K562 (cell line): ENCODE data around the gene TM7SF3. TPM values are rescaled to one million over a fixed set of nuclear protein-coding genes. Genes with fewer than 3 reads are reported as not detected.

ENCODE experiments used
- CBX5 ChIP-seq: IDR thresholded peaks from 2 replicates; pipeline ENCODE4 v1.6.1; 2014; ENCODE audit warnings: low read depth, borderline replicate concordance
- EGR1 ChIP-seq: fragments of 450-650 bp; conservative IDR thresholded peaks from 2 replicates; pipeline ENCODE4 v1.6.1; 2017; ENCODE audit warnings: mild to moderate bottlenecking
- ESRRA ChIP-seq: fragments of 450-650 bp; IDR thresholded peaks from 2 replicates; pipeline ENCODE4 v1.6.1; 2014; ENCODE audit warnings: low read depth, mild to moderate bottlenecking, moderate library complexity, borderline replicate concordance
- HDAC1 ChIP-seq, 2 experiments: fragments of 450-650 bp; IDR thresholded peaks; 2 replicates each; pipeline ENCODE4 v1.6.1; 2016 to 2017; ENCODE audit warnings: inconsistent platforms in 1 of 2, mild to moderate bottlenecking in 1 of 2, moderate library complexity in 1 of 2
- IRF1 ChIP-seq: sonication (generic); formaldehyde crosslinking; IDR thresholded peaks from 2 replicates; pipeline ENCODE4 v1.8.0; 2022; ENCODE audit warnings: missing genetic modification reagents, mild to moderate bottlenecking, borderline replicate concordance
- MBD1 ChIP-seq: fragments of 250-450 bp; sonication (Bioruptor Pico); IDR thresholded peaks from 2 replicates; pipeline ENCODE4 v1.8.0; 2022; ENCODE audit warnings: inconsistent platforms
- MTA1 ChIP-seq: fragments of 450-650 bp; IDR thresholded peaks from 2 replicates; pipeline ENCODE4 v1.6.1; 2017; ENCODE audit warnings: borderline replicate concordance
- NCOA2 ChIP-seq, 2 experiments: fragments of 450-650 bp; IDR thresholded peaks; 2 replicates each; pipeline ENCODE4 v1.6.1; 2018; ENCODE audit warnings: mild to moderate bottlenecking in 2 of 2, moderate library complexity in 1 of 2; ENCODE audit not compliant: partially characterized antibody in 2 of 2
- NFIX ChIP-seq: fragments of 250-450 bp; sonication (Bioruptor Pico); IDR thresholded peaks from 2 replicates; pipeline ENCODE4 v1.4.0; 2020; ENCODE audit warnings: low read depth, mild to moderate bottlenecking, moderate library complexity
- PHB2 ChIP-seq: fragments of 450-650 bp; IDR thresholded peaks from 2 replicates; pipeline ENCODE4 v1.6.1; 2017; ENCODE audit warnings: low read depth
- PHF21A ChIP-seq: fragments of 450-650 bp; IDR thresholded peaks from 2 replicates; pipeline ENCODE4 v1.6.1; 2017; ENCODE audit warnings: low read depth, borderline replicate concordance
- PHF8 ChIP-seq: fragments of 200-600 bp; sonication (generic); IDR thresholded peaks from 2 replicates; pipeline ENCODE4 v1.6.1; 2012; ENCODE audit warnings: mixed run types, mild to moderate bottlenecking, inconsistent platforms, low read length, moderate library complexity, borderline replicate concordance
- RBM15 ChIP-seq: fragments of 200-400 bp; formaldehyde crosslinking; IDR thresholded peaks from 2 replicates; pipeline ENCODE4 v1.6.1; 2018; ENCODE audit warnings: mild to moderate bottlenecking, low read length, moderate library complexity; ENCODE audit not compliant: insufficient read depth
- SRSF1 ChIP-seq: fragments of 200-400 bp; formaldehyde crosslinking; IDR thresholded peaks from 2 replicates; pipeline ENCODE4 v1.6.1; 2017; ENCODE audit warnings: mild to moderate bottlenecking, low read depth, low read length, moderate library complexity
- TAL1 ChIP-seq: fragments of 450-650 bp; IDR thresholded peaks from 2 replicates; pipeline ENCODE4 v1.6.1; 2016; ENCODE audit warnings: mild to moderate bottlenecking
- ZNF263 ChIP-seq: sonication (generic); formaldehyde crosslinking; IDR thresholded peaks from 2 replicates; pipeline ENCODE4 v1.8.0; 2022; ENCODE audit warnings: mild to moderate bottlenecking, missing genetic modification reagents, borderline replicate concordance
- ZNF408 ChIP-seq: fragments of 250-450 bp; sonication (Bioruptor Pico); IDR thresholded peaks from 2 replicates; pipeline ENCODE4 v1.4.0; 2020; ENCODE audit warnings: low read depth, mild to moderate bottlenecking, moderate library complexity
- polyA plus RNA-seq, 8 experiments: library from polyadenylated mRNA; depleted of rRNA in 4 of 8; stranded (reverse) in 5 of 8; unstranded in 3 of 8; fragments of >200 nt; fragmentation: Nextera tagmentation in 2 of 8; fragmentation: Illumina TruSeq in 1 of 8; extraction: Ambion mirVana in 2 of 8; extraction: Trizol in 1 of 8; gene quantifications; 2 replicates each; pipeline versions ENCODE4 v1.2.1 to v1.2.3, GENCODE V29; 2011 to 2014; ENCODE audit warnings: inconsistent platforms in 1 of 8, missing spikeins in 1 of 8
- total RNA-seq, 7 experiments: library from RNA; depleted of rRNA in 6 of 7; stranded (reverse); fragments of >200 nt in 6 of 7; fragmentation: Illumina TruSeq in 2 of 7; extraction: Trizol in 2 of 7; gene quantifications; 2 replicates each; pipeline versions ENCODE4 v1.2.1 to v1.2.3, GENCODE V29; 2011 to 2021; ENCODE audit warnings: low replicate concordance in 1 of 7
- TF ChIP-seq, protein P1 (sequence below): sonication (generic); formaldehyde crosslinking; IDR thresholded peaks from 2 replicates; pipeline ENCODE4 v1.8.1; 2023; ENCODE audit warnings: mild to moderate bottlenecking, missing genetic modification reagents
- TF ChIP-seq, protein P2 (sequence below): fragments of 200-400 bp; formaldehyde crosslinking; IDR thresholded peaks from 2 replicates; pipeline ENCODE4 v1.6.1; 2017; ENCODE audit warnings: mild to moderate bottlenecking, low read depth, low read length, moderate library complexity

Gene TM7SF3
- total and polyA plus RNA-seq, 9 of the 15 experiments (the other 6 are each of a cell fraction or from before 2014, with no cell fraction given): 9.3 to 90.4 (median 24.8) TPM

- TF ChIP-seq PHB2 (no peak), NFIX (CRISPR knock-in tag) (no peak), MBD1 (CRISPR knock-in tag) (no peak), NCOA2 (IDR thresholded peaks at IDR 0.05; ENCODE audit: partially characterized antibody in 2 of 2) (no peak), PHF21A (no peak), IRF1 (CRISPR knock-in tag) (no peak), ZNF263 (CRISPR knock-in tag) (peak; percentile 98), SRSF1 (no peak), ZNF408 (no peak), HDAC1 (IDR thresholded peaks at IDR 0.05) (0 out of 4 replicates have a peak, but pooled peaks of 1 of the 2 experiments have one; percentile 8), EGR1 (0 out of 2 replicates have a peak, but pooled peaks have one; percentile 40), CBX5 (no peak), MTA1 (peak; percentile 25; the same call in 1 of the 2 replicates), PHF8 (peak; percentile 85; the same call in 1 of the 2 replicates), TAL1 (no peak), RBM15 (no peak), ESRRA (peak; percentile 47; the same call in 1 of the 2 replicates)
- TF ChIP-seq, protein P1, sequence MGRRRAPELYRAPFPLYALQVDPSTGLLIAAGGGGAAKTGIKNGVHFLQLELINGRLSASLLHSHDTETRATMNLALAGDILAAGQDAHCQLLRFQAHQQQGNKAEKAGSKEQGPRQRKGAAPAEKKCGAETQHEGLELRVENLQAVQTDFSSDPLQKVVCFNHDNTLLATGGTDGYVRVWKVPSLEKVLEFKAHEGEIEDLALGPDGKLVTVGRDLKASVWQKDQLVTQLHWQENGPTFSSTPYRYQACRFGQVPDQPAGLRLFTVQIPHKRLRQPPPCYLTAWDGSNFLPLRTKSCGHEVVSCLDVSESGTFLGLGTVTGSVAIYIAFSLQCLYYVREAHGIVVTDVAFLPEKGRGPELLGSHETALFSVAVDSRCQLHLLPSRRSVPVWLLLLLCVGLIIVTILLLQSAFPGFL (CRISPR knock-in tag): no peak
- TF ChIP-seq, protein P2, sequence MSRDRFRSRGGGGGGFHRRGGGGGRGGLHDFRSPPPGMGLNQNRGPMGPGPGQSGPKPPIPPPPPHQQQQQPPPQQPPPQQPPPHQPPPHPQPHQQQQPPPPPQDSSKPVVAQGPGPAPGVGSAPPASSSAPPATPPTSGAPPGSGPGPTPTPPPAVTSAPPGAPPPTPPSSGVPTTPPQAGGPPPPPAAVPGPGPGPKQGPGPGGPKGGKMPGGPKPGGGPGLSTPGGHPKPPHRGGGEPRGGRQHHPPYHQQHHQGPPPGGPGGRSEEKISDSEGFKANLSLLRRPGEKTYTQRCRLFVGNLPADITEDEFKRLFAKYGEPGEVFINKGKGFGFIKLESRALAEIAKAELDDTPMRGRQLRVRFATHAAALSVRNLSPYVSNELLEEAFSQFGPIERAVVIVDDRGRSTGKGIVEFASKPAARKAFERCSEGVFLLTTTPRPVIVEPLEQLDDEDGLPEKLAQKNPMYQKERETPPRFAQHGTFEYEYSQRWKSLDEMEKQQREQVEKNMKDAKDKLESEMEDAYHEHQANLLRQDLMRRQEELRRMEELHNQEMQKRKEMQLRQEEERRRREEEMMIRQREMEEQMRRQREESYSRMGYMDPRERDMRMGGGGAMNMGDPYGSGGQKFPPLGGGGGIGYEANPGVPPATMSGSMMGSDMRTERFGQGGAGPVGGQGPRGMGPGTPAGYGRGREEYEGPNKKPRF: no peak
Observed at GRCh38 chr12:27014085-27014858, at the start of gene TM7SF3 (continued).
